ENCODE results near the gene DNAH3.

DNA sequence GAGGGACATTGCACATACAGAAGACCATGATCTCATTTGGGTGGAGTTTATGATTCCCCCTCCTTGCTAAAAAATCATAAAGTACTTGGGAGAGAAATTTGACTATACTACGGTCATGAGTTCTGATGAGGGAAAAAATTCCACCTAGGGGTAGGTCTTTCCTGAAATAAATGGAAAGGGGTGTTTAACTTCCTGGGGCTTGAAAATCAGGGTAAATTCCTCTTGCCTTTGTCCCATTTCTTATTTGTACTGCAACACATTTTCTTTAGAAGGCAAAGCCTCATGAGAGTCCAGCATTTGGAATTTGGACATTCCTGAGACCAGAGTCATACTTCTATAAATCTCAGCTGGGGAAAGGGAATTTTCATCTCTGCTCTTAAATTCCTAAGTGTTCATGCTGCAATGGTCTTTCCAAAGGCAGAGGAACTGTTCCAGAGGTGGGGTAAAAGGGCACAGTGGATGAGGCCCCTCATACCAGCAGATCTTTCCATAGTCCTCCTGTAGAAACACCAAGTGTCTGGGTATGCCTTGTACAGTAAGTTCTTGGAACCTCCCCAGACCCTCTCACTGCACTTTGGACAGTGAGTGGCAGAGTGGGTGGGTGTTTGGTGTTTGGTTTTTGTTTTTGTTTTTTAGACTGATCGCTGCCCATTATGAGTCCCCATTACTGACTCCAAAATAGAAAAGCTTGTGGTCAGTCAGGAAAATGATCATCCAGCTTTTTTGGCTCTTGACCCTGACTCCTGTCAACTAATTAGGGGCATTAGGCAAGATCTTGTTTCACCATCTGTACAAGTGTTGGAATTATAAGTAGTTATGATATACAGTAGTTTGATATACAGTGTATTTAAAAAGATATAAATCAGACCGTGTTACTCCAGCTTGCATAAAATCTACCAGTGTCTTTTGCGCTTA lies 244.0 kb downstream of the DNAH3 start:
- TF ChIP-seq CTCF (IDR thresholded peaks at IDR 0.05; ENCODE audit: low read depth, low read length) (no peak), POLR2A (IDR thresholded peaks at IDR 0.05; ENCODE audit: extremely low read depth, insufficient read length) (no peak), MYC (IDR thresholded peaks at IDR 0.05; ENCODE audit: low read depth, low read length) (no peak), MAX (IDR thresholded peaks at IDR 0.05; ENCODE audit: low read depth, low read length) (no peak)

All from NB4 (cell line).